Right ventricle myocardium inferior (tissue), 1 donor: ENCODE measurements around the gene RDX. TPM values are rescaled to one million over a fixed set of nuclear protein-coding genes. Genes with fewer than 3 reads are reported as not detected.

ENCODE experiments used
- ATAC-seq: fragments of 200-7000 bp; cut with Tn5 transposase; one replicate; pipeline ENCODE4 v1.9.1; 2020; ENCODE audit warnings: mild to moderate bottlenecking, moderate library complexity
- DNase-seq: peaks from one replicate; pipeline ENCODE4 v3.0.0; 2021; ENCODE audit errors: missing footprints
- intact Hi-C: fragments of 100-400 bp; cut with DNase I; formaldehyde crosslinking; loops from one replicate; pipeline ENCODE4 v1.11.0; 2022
- total RNA-seq: library from RNA; stranded (reverse); fragmentation: NEBNext Ultra II Directional; extraction: Animal tissue kit (Norgen Biotek cat#: 25700); gene quantifications from one replicate; pipeline ENCODE4 v1.2.1, GENCODE V29; 2021
- donor health status: DM: no; HTN: yes; CAD: no; lungs with severe emphysema.

The RDX gene
- total RNA-seq, 1 donor from 2014 or later = 116 TPM

DNA sequence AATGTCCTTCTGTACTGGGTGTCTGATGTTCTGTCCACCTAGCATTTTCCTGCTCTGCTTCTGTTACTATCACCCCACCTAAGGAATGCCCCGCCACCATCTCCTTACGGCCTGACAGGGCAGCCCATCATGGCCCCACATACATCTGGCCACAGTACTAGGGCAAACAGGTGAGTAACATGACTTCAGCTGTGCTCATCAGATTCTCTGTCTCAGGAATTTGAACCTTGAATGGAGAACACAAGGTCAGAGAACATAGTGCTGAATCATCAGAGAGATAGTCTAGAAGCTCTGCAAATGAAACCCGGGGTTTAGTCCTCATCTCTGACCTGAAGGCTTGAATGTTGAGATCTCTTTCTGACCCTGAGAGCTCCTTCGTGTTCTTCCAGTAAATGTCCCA, 170.8 kb downstream of the RDX start:
- no peak for ATAC-seq
- intact Hi-C loops = no loop called here
- no peak for DNase-seq

Other genes with a start within 250 kb of the RDX start
- gene ZC3H12C, start 203.2 kb downstream of the RDX start, total RNA-seq = 18.0 TPM
- 22.5 TPM for gene FDX1, start 133.3 kb upstream of the RDX start, total RNA-seq